ENCODE results near the gene PTPRD. TPM values are rescaled to one million over a fixed set of nuclear protein-coding genes. Genes with fewer than 3 reads are reported as not detected.

The PTPRD gene
- total RNA-seq, 3 donors from 2014 or later (not counting 1 experiment from before 2014, with no cell fraction given), result 0.05 to 0.68 TPM; not detected in 1

GRCh38 chr9:10173561-10173960 lies 439.2 kb downstream of the PTPRD start:
- no peaks in the 10 kb centered on the region for H3K4me1 Mint-ChIP-seq
- no peaks in the 10 kb centered on the region for H3K4me1 ChIP-seq (ENCODE audit: control insufficient read depth, insufficient read depth, low read length)
- no peak for ATAC-seq
- no peak overlapping the region for H3K27ac ChIP-seq (ENCODE audit: low read length)
- no peaks in the 10 kb centered on the region for H3K36me3 Mint-ChIP-seq
- H3K4me3 ChIP-seq (ENCODE audit: low read length), result no peak overlapping the region
- no peak overlapping the region for H3K27ac Mint-ChIP-seq
- no peak for DNase-seq
- no peaks in the 10 kb centered on the region for H3K27me3 ChIP-seq (ENCODE audit: control insufficient read depth, insufficient read depth, low read length)
- TF ChIP-seq, protein P1, sequence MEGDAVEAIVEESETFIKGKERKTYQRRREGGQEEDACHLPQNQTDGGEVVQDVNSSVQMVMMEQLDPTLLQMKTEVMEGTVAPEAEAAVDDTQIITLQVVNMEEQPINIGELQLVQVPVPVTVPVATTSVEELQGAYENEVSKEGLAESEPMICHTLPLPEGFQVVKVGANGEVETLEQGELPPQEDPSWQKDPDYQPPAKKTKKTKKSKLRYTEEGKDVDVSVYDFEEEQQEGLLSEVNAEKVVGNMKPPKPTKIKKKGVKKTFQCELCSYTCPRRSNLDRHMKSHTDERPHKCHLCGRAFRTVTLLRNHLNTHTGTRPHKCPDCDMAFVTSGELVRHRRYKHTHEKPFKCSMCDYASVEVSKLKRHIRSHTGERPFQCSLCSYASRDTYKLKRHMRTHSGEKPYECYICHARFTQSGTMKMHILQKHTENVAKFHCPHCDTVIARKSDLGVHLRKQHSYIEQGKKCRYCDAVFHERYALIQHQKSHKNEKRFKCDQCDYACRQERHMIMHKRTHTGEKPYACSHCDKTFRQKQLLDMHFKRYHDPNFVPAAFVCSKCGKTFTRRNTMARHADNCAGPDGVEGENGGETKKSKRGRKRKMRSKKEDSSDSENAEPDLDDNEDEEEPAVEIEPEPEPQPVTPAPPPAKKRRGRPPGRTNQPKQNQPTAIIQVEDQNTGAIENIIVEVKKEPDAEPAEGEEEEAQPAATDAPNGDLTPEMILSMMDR (IDR thresholded peaks at IDR 0.05), result no peak
- no peaks in the 10 kb centered on the region for H3K36me3 ChIP-seq (ENCODE audit: control insufficient read depth, insufficient read depth, low read length)
- intact Hi-C loops (cut with micrococcal nuclease), result no loop called here
- H3K9me3 ChIP-seq (ENCODE audit: control insufficient read depth, insufficient read depth, low read length), result no peaks in the 10 kb centered on the region
- H3K9me3 Mint-ChIP-seq, result peaks cover 8 to 12% of the 10 kb centered on the region in 2 donors
- WGBS (ENCODE audit: insufficient coverage), result 85% methylated on average over 1 of the region's 1 CpG
- no peak overlapping the region for H3K4me3 Mint-ChIP-seq
- no peaks in the 10 kb centered on the region for H3K27me3 Mint-ChIP-seq (ENCODE audit: low read depth in 2 of 2)

- DNase-seq, result no peak
- no peaks in the 10 kb centered on the region for H3K36me3 Mint-ChIP-seq
- no peaks in the 10 kb centered on the region for H3K4me1 Mint-ChIP-seq
- Histone ChIP-seq H3K27ac (ENCODE audit: low read length) (no peak overlapping the region), H3K9me3 (ENCODE audit: control insufficient read depth, insufficient read depth, low read length) (no peaks in the 10 kb centered on the region), H3K27me3 (ENCODE audit: control insufficient read depth, insufficient read depth, low read length) (no peaks in the 10 kb centered on the region), H3K4me3 (ENCODE audit: low read length) (no peak overlapping the region), H3K36me3 (ENCODE audit: control insufficient read depth, insufficient read depth, low read length) (no peaks in the 10 kb centered on the region), H3K4me1 (ENCODE audit: control insufficient read depth, insufficient read depth, low read length) (no peaks in the 10 kb centered on the region)
- no peak overlapping the region for H3K4me3 Mint-ChIP-seq
- peaks cover 8 to 9% of the 10 kb centered on the region in 2 donors for H3K9me3 Mint-ChIP-seq
- ATAC-seq, result no peak
- TF ChIP-seq, protein P1 (IDR thresholded peaks at IDR 0.05), result no peak
- H3K27me3 Mint-ChIP-seq (ENCODE audit: low read depth in 2 of 2), result no peaks in the 10 kb centered on the region
- H3K27ac Mint-ChIP-seq, result no peak overlapping the region
- intact Hi-C loops (cut with micrococcal nuclease), result no loop called here
- WGBS (ENCODE audit: insufficient coverage), result 71% methylated on average over 2 of the region's 2 CpGs
Measured at GRCh38 chr9:10172476-10172875, 440.3 kb downstream of the PTPRD start.

DNA sequence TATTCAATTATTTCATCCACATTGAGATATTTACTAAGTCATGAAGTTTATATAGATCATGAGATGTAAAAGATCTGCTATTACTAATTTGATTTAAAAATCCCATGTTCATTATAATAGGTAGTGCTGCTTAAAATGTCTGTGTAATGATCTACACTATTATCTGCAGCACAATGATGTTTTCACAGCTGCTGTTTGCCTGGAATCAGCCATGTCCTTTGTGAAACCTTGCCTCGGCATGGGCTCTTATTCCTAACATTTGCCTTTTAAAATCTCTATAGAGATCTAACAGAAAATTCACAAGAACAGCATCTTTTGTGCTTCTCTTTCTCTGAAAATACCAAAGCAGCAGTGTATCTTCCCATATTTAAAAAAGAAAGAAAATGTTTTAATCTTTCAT lies 444.6 kb downstream of the PTPRD start:
- no peak overlapping the region for H3K4me3 ChIP-seq (ENCODE audit: low read length)
- H3K36me3 ChIP-seq (ENCODE audit: control insufficient read depth, insufficient read depth, low read length), result no peaks in the 10 kb centered on the region
- Mint-ChIP-seq H3K4me1 (no peaks in the 10 kb centered on the region), H3K9me3 (peaks cover 3 to 6% of the 10 kb centered on the region in 2 donors), H3K27ac (no peak overlapping the region), H3K36me3 (no peaks in the 10 kb centered on the region), H3K4me3 (no peak overlapping the region), H3K27me3 (ENCODE audit: low read depth in 2 of 2) (no peaks in the 10 kb centered on the region)
- H3K4me1 ChIP-seq (ENCODE audit: control insufficient read depth, insufficient read depth, low read length), result no peaks in the 10 kb centered on the region
- no peaks in the 10 kb centered on the region for H3K9me3 ChIP-seq (ENCODE audit: control insufficient read depth, insufficient read depth, low read length)
- H3K27me3 ChIP-seq (ENCODE audit: control insufficient read depth, insufficient read depth, low read length), result no peaks in the 10 kb centered on the region
- DNase-seq (no peak), ATAC-seq (no peak)
- TF ChIP-seq, protein P1 (IDR thresholded peaks at IDR 0.05), result no peak
- intact Hi-C loops (cut with micrococcal nuclease), result loop anchor here (10.0 kb wide), 1 partner anchor 63 kb away; no protein-coding TSS in a partner anchor
- WGBS (ENCODE audit: insufficient coverage), result 88% methylated on average over 1 of the region's 1 CpG
- no peak overlapping the region for H3K27ac ChIP-seq (ENCODE audit: low read length)

GRCh38 chr9:10148796-10149195 lies 464.0 kb downstream of the PTPRD start:
- Histone ChIP-seq H3K27me3 (ENCODE audit: control insufficient read depth, insufficient read depth, low read length) (no peaks in the 10 kb centered on the region), H3K4me1 (ENCODE audit: control insufficient read depth, insufficient read depth, low read length) (no peaks in the 10 kb centered on the region), H3K9me3 (ENCODE audit: control insufficient read depth, insufficient read depth, low read length) (no peaks in the 10 kb centered on the region), H3K27ac (ENCODE audit: low read length) (no peak overlapping the region), H3K4me3 (ENCODE audit: low read length) (no peak overlapping the region), H3K36me3 (ENCODE audit: control insufficient read depth, insufficient read depth, low read length) (no peaks in the 10 kb centered on the region)
- TF ChIP-seq, protein P1 (IDR thresholded peaks at IDR 0.05), result no peak
- no peaks in the 10 kb centered on the region for H3K36me3 Mint-ChIP-seq
- ATAC-seq, result no peak
- no peak overlapping the region for H3K4me3 Mint-ChIP-seq
- no peak for DNase-seq
- peaks cover 3 to 5% of the 10 kb centered on the region in 2 donors for H3K9me3 Mint-ChIP-seq
- intact Hi-C loops (cut with micrococcal nuclease), result no loop called here
- H3K27me3 Mint-ChIP-seq (ENCODE audit: low read depth in 2 of 2), result no peaks in the 10 kb centered on the region
- no peak overlapping the region for H3K27ac Mint-ChIP-seq
- H3K4me1 Mint-ChIP-seq, result no peaks in the 10 kb centered on the region
